Activated CD4-positive, alpha-beta T cell treated with anti-CD3 and anti-CD28 coated beads for 48 hours (primary cell): Measurements from ENCODE around the gene VWA8.
"Not testable (repeated sequence)": the region's sequence is repeated elsewhere in the genome, so short reads cannot be mapped to it uniquely, and the experiment has no call there.

Source experiments
- DNase-seq: peaks from one replicate; pipeline ENCODE4 v3.0.0-alpha.2; 2020

VWA8 gene

DNA sequence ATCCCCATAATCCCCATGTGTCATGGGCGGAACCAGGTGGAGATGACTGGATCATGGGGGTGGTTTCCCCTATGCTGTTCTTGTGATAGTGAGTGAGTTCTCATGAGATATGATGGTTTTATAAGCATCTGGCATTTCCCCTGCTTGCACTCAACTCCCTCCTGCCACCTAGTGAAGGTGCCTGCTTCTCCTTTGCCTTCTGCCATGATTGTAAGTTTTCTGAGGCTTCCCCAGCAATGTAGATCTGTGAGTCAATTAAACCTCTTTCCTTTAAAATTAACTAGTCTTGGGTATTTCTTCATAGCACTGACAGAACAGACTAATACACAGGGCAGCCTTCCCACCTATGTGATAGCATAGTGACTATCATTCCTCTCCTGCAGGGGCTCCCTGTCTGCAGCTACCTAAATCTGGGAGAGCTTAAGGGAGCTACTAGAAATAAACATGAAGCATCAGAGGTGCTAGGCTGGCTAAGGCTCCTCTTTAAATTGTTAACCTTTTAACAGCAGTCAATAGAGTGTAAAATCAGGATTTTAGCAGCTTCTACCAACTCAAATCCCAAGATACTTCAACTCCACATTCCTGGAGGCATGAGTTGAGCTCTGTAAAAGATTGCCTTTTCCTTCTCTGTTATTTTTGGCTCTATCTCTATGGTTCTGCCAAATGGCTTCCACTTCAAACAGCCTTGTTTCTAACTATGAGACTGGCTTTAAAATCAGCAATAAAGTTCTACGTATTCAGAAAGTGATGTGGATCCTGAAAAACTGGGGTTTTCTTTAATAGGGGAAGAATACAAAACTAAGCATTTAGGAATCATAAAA, 112.3 kb downstream of the VWA8 start:
- DNase-seq, result no peak

DNA sequence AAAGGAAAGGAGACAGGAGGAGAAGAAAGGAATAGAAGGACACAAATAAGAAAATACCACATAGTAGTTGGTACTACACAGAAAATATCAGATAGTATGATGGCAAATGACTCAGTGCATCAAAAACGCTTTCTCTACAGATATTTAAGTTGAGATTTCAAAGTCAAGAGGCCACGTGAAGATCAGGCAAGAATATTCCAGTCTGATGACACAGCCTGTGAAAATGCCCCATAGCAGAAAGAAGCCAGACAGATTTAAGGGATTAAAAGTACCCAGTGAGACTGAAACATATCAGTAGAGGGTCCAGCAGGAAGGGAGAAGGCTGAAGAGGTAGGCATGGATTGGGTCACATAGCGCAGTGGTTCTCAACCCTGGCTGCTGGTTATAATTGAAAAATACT, 113.7 kb downstream of the VWA8 start:
- DNase-seq, result no peak

DNA sequence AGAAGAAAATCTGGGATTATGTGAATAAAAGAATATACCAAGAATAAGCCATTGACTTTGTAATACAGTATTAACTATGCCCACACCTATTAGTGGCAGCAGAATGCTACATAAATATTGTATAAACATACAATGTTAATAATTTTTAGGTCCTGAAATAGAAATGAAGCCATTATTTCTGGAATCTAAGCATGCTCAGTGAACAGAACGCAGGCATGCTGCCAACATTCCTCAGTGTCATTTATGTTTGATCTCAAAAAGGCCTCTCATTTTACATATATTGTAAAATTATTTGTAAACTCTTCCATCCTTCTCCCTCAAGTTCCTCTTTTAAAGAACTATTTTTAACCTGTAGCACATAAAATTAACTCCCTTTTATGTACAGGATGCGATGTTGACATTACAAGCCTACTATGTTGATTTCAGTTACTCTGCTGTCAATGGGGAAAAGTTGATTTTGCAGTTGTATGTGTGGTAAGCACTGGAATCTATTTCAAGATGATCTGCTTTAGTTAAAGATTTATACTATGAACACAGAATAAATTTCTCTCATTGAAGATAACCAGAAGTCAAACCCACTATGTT, 118.8 kb downstream of the VWA8 start:
- no peak for DNase-seq

DNA sequence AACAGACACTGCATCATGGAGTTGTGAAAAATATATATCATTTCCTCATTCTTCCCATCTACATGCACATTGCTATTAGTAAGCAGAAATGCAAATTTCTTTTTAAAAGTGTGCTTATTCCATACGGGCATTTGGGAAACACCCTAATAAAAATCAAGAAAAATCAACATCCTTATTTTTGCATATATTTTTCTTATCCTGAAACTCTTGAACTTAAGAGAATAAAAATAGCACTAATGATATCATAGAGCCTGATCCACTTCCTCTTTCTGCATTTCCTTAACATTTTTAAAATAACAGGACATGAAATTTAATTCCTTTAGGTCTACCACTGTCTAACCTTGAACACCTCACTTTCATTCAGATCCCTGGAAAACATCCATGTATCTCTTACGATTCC, 123.3 kb downstream of the VWA8 start:
- DNase-seq, result no peak

DNA sequence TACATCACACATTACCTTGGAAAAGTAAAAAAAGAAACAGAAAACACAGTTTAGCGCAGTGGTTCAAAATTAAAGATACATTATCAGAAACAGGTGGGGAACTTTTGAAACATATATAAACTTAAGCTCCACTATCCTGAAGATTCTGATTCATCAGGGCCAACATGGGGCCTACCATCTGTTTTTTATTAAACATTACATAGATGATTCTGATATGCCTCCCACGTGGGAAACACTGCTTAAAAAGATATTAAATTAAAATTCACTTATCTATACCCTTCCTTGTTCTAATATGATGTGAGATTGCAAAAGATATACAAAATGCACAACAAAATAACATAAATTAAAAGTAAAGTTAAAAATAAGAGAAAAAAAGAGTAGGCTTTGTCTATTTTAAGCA, 125.0 kb downstream of the VWA8 start:
- DNase-seq, result no peak

DNA sequence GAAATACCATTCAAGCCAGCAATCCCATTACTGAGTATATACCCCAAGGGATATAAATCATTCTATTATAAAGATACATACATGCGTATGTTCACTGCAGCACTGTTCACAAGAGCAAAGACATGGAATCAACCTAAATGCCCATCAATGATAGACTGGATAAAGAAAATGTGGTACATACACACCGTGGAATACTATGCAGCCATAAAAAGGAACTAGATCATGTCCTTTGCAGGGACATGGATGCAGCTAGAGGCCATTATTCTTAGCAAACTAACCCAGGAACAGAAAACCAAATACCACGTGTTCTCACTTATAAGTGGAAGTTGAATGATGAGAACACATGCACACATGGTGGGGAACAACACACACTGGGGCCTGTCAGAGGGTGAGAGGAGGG, 126.2 kb downstream of the VWA8 start:
- DNase-seq, result not testable (repeated sequence)

DNA sequence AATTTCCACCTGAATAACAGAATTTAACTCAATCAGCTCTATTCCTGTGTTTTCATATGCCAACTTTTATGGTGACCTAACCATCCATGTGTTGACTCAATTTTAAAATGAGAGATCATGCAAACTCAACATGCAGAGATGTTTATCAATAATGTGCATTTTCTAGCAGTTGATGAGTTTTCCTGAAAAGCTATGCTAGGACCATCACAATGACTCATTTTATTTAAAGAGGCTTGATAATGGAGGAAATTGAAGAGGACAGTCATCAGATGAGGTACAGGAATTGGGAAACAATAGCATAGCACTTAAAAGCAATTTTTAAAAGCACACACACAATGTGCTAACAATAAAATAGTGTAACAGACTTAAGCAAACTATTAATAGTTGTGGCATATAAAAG, 127.1 kb downstream of the VWA8 start:
- no peak for DNase-seq

DNA sequence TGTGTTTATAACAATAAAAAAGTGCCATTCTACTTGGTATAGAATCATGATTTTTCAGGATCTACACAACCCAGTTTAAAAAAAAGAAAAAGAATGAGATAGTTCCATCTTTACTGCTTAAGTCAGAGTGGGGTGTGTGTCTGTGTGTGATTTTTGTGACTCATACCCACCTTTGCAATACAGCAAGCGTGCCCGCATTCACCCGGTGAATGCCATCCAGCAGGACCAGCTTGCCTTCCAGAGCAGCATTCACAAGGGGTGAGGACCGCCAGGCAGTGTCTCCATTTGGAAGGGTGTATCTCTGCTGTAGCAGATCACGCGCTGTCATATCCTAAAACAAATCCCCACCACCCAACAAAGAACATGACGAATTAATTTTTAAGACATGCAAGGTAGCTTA, 127.7 kb downstream of the VWA8 start:
- no peak for DNase-seq

DNA sequence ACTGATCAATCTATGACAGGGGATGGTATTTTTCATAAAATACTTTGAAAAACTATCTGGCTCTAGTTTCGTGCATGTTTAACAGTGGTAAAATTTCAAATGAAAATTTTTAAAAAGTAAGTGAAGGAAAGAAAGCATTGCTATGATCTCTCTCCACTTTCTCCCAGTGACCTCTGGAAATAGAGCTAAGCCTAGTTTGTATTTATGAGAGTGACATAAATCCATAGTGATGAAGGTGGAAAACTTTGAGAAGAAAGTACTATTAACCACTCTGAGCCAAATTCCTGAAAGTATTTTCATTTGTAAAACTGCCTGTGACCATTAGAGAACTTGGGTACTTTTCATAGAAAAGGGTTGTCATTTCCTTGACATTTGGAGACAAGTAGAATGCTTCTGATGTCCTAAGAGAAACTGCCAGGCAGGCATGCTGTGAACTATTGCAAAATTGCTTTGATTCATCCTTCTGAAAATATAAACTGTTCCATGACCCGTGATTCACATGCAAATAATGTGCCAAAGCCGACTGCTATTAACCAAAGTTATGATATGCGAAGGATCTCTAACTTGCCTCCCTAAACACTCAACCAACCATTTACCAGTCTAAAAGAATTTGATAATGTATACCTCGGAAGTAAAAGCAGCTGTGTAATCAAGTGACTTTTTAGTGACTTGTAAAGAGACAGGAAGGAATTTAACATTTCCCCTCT, 133.2 kb downstream of the VWA8 start:
- DNase-seq, result no peak

DNA sequence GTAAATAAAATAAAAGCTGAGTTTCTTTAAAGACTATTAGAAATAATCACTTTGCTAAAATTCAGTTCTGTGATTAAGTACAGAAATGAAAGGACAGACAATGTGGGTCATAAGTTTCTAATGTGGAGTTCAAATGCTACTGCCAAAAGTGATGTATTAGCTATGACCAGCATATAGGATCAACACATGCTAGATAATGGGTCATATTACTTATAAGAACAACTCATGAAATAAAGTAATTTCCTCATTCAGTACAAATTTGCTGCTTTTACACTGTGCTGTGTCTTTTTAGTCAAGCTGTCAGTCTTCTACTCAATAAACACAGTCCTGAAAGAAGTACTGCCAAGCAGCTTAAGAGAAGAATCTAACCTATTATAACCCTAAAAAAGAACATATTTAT, 135.2 kb downstream of the VWA8 start:
- no peak for DNase-seq

DNA sequence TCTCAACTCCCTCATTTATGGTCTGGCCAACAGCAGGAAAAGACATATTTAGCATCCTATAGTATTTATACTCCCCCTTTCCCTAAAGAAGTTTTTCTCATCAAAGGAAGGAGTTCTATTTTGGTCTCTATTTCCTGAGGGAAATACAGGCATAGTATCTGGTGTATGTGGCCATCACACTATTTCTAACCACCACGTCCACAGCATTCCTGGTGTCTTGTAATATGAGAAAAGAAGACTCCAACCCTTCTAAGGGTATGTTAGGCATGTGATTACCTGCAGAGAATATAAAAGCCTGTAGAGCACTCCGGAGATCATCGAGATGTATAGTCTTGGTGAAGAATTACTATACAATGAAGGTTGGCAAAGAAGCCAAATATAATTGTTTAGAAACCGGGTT, 137.4 kb downstream of the VWA8 start:
- no peak for DNase-seq

DNA sequence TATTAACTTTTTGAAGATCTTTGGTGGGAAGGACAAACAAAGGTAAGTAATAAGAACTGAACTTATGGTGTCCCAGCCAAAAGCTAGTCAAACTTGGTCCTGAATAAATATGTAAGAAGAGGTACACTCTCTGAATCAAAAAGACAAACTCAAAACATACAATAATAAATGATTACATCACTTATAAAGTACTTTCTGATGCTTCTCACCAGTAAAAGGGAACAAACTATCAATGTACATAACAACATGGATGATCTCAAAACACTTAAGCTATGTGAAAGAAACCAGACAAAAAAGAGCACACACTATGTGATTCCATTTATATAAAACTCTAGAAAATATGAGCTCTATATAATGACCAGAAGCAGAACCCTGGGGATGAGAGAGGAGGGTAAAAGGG, 138.3 kb downstream of the VWA8 start:
- DNase-seq, result no peak

DNA sequence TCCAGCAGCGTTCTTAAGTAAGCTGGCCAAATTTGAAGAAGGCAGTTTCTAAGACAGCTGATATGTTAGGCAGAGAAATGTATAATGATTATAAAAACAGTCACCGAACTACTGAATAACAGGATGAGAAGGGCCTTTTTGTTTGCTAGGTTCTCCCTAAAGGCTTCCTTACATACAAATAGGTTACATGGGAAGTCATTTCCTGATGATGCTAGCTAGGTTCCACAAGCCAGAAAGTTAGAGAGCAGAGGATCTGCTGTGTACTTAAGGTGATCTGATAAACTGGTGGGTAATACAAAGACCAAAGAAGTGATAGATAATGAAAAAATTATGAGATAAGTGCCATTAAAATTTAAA, 139.7 kb downstream of the VWA8 start:
- no peak for DNase-seq

DNA sequence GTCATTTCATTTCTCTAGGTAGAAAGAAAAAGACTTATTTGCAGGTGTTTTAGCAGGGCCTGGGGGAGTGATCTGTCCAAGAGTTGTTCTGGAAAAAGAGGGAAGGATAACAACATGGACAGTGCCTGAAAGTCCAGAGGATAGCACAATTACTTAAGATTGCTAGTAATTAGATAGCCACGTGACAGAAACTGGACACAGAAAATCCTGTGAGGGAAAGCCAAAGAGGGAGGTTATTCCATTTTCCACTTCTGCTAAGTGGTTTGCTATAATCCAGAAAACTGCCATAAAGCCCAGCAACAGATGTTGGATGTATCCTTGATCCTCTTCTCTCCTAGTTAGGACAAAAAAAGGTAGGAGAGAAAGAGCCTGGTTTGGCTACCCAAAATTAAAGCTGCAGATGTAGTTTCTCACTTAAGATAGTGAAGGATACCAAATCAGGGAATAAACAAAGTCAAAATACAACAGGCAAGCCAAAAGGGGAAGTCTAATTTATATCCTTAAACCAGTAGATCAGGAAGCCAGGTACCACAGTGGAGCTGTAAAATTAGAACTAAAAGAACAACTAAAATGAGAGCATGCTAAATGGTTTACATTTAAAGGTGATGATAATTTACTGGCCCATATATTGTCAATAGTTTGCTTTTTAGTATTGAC, 140.2 kb downstream of the VWA8 start:
- DNase-seq, result no peak

DNA sequence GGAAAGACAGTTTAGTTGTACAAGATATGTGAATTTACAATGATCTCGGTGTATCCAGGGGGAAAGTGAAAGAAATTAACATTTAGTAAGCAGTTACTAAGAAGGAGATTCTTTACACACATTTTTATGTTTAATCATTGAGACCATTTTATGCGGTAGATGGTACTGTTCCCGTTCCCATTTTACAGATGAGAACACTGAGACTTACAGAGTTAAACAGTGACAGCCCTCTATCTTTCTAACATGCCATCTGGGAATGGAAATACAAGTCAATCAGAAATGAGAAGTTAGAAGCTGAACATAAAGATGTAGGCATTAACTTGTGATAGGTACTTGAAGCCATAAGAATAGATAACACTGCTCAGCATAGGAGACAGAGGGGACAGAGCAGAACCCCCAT, 144.9 kb downstream of the VWA8 start:
- no peak for DNase-seq

DNA sequence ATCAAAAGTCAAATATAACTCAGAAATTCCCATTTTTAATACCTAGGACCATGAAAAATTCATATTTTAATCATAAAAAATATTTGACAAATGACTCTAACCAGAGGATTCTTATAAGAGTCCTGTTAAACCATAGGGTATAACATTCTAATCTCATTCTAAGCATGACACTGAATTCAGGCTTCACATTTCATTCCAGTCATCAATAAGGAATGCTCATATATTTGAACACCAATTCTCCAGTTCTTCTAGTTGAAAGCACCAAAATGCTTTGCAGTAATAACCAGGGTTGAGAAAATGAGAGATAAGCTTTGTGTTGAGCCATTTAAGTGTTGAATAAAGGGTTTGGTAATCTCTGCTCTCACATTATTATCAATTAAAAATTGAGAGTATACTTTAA, 147.5 kb downstream of the VWA8 start:
- no peak for DNase-seq

DNA sequence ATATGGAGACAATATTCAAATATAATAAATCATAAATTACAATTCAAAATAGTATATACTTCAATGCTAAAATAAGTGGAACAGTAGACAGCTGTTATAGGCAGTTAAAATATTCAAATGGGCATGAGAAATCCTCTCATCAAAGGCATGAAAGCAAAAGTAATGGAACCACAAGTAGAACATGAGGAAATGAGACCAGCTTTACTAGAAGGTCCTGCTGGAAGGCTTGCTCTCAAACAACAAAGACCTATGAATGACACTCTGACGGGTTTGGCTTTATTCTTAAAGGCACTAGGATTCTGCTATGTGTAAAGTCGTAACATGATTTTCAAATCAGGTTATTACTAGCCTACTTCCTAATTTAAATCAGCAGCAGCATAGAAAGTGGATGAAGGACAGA, 148.1 kb downstream of the VWA8 start:
- DNase-seq, result no peak

DNA sequence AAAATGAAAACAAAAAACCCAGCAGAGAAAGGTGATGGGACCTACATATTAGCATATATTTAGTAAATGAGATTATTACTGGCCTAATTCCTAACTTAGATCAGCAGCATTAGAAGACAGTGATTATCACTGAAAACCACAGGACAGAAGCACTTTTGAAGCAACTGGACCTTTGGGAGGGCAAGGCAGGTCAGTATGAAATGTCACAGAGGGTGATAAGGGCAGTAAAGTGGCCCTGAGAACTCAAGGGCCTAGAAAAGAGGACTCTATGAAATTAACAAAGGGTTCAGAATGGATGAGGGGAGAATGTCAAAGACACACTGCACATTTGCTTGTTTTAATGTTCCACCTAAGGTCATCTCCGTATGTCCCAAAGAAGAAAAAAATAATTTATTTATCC, 148.7 kb downstream of the VWA8 start:
- no peak for DNase-seq

DNA sequence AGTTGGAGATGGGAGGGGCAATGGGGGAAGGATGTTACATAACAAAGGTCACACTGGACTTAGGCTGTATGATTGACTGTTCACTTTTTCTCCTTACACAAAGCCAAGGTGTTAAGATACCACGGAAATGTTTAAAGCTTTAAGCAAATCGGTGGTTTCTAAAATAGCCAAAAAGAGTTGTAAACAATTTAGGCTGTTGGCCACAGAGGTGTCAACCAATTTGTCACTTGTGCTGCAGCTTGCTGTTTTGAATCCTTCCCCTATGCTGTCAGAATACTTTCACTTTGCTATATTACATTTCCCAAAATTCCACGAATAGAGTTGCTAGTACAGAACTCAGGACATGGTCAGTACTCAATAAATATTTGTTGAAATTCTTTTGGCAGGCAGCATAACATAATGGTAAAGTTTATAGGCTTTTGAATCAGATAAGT, 149.3 kb downstream of the VWA8 start:
- no peak for DNase-seq

DNA sequence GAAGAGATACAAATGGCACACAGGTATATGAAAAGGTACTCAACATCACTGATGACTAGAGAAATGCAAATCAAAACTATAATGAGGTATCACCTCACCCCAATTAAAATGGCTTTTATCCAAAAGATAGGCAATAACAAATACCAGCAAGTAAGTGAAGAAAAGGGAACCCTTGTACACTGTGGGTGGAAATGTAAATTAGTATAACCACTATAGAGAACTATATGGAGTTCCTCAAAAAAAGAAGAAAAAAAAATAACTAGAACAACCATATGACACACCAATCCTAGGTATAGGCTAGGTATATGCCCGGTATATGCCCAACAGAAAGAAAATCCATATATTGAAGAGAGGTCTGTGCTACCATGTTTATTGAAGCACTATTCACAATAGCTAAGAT, 150.9 kb downstream of the VWA8 start:
- no peak for DNase-seq

DNA sequence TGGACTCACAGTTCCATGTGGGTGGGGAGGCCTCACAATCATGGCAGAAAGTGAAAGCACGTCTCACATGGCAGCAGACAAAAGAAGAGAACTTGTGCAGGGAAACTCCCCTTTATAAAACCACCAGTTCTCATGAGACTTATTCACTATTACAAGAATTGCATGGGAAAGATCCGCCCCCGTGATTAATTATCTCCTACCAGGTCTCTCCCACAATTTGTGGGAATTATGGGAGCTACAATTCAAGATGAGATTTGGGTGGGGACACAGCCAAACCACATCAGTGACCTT, 157.5 kb downstream of the VWA8 start:
- peak; percentile 34 for DNase-seq

DNA sequence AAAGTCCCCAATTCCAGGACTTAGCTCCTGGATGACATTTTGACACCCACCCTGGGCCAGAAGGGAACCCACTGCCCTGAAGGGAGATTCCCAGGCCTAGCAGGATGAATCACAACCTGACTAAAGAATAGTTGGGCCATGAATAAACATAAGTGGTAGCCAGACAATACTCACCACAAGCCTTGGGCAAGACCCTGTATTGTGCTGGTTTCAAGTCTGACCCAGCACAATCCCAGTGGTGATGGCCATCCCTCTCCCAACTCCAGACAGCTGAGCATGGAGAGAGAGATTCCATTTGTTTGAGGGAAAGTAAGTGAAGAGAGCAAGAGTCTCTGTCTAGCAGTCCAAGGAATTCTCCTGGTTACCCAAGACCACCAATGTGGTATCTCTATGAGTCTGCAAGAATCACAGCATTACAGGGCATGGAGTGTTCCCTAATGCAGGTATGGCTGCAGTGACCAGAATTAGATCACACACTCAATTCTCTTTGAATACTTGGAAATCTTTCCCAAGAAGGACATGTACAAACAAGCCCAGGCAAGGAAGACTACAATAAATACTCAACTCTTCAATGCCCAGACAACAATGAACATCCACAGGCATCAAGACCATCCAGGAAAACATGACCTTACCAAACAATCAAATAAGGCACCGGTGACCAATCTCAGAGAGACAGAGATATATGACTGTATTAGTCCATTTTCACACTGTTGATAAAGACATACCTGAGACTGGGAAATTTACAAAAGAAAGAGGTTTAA, 158.0 kb downstream of the VWA8 start:
- no peak for DNase-seq

DNA sequence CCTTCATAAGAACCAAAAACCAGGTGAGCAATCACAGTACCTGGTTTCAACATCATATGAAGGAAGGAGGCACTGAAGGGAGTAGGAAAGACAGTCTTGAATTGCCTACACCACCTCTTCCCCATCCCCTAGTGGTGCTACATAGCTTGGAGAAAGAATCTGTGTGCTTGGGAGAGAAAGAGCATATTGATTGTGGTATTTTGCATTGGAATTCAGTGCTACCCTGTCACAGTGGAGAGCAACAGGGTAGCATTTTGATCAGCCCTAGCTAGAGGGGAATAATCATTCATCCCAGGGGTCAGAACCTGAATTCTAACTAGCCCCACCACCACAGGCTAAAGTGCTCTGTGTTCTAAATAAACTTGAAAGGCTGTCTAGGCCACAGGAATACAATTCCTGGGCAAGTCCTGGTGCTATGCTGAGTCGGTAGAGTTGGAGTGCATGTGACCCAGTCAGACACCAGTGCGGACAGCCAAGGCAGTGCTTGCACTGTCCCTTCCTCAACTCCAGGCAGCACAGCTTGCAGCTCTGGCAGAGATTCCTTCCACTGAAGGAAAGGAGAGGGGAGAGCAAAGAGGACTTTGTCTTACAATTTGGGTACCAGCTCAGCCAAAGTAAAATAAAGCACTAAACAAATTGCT, 158.7 kb downstream of the VWA8 start:
- DNase-seq, result no peak
